GM11168 (cell line): Measurements from ENCODE around the gene CASTOR1.

ENCODE experiments used
- in situ Hi-C: fragments of 300-500 bp; cut with MboI; formaldehyde crosslinking; loops from one replicate; pipeline ENCODE4 v1.12.0; 2022; ENCODE audit warnings: low sequenced_read_pairs; ENCODE audit not compliant: unreplicated experiment

CASTOR1 gene

GRCh38 chr22:30301995-30302809 lies 12.9 kb upstream of the CASTOR1 start:
- in situ Hi-C loops: no loop called here

GRCh38 chr22:30299322-30299721 lies 10.0 kb upstream of the CASTOR1 start:
- in situ Hi-C loops: no loop called here

GRCh38 chr22:30297991-30298701 lies 8.8 kb upstream of the CASTOR1 start:
- in situ Hi-C loops: no loop called here

GRCh38 chr22:30297276-30297990 lies 8.1 kb upstream of the CASTOR1 start:
- in situ Hi-C loops: no loop called here

- in situ Hi-C loops: no loop called here
These were observed 7.5 kb upstream of the CASTOR1 start for GRCh38 chr22:30296833-30297232.

GRCh38 chr22:30296324-30296723 lies 7.0 kb upstream of the CASTOR1 start:
- in situ Hi-C loops: no loop called here

GRCh38 chr22:30295576-30295975 lies 6.3 kb upstream of the CASTOR1 start:
- in situ Hi-C loops: no loop called here

GRCh38 chr22:30294830-30295229 lies 5.5 kb upstream of the CASTOR1 start:
- in situ Hi-C loops: no loop called here

- in situ Hi-C loops: no loop called here
These were observed 4.8 kb upstream of the CASTOR1 start for GRCh38 chr22:30294066-30294465.

- in situ Hi-C loops: no loop called here
These were observed 3.7 kb upstream of the CASTOR1 start for GRCh38 chr22:30293026-30293425.

- in situ Hi-C loops: no loop called here
These were observed 3.0 kb upstream of the CASTOR1 start for GRCh38 chr22:30292069-30292970.

GRCh38 chr22:30291058-30291892 lies 2.0 kb upstream of the CASTOR1 start:
- in situ Hi-C loops: no loop called here

- in situ Hi-C loops: no loop called here
These were observed 1.2 kb upstream of the CASTOR1 start for GRCh38 chr22:30290342-30291057.

GRCh38 chr22:30289980-30290313 lies 642 bp upstream of the CASTOR1 start:
- in situ Hi-C loops: loop anchor here (5.0 kb wide), 1 partner anchor 97 kb away; the partner anchor contains the start of gene RNF215

- in situ Hi-C loops: loop anchor here (5.0 kb wide), 1 partner anchor 99 kb away; the partner anchor contains the start of gene RNF215
These were observed 725 bp downstream of the CASTOR1 start for GRCh38 chr22:30288419-30289140.

- in situ Hi-C loops: loop anchor here (5.0 kb wide), 1 partner anchor 99 kb away; the partner anchor contains the start of gene RNF215
These were observed 1.5 kb downstream of the CASTOR1 start for GRCh38 chr22:30287648-30288418.
